Amygdala (tissue), 56 donors: ENCODE results near the gene PEAK1.

ENCODE experiments used
- DNase-seq, 56 donors: peaks; one replicate each; lab custom pipeline; 2025; lab: John Stamatoyannopoulos, UW

Gene PEAK1

GRCh38 chr15:77369168-77369567 is 50.7 kb downstream of the PEAK1 start:
- DNase-seq: no peak

GRCh38 chr15:77367631-77368030 is 52.3 kb downstream of the PEAK1 start:
- DNase-seq: no peak

- no peak for DNase-seq
Measured at GRCh38 chr15:77361456-77361855, 58.4 kb downstream of the PEAK1 start.

DNA sequence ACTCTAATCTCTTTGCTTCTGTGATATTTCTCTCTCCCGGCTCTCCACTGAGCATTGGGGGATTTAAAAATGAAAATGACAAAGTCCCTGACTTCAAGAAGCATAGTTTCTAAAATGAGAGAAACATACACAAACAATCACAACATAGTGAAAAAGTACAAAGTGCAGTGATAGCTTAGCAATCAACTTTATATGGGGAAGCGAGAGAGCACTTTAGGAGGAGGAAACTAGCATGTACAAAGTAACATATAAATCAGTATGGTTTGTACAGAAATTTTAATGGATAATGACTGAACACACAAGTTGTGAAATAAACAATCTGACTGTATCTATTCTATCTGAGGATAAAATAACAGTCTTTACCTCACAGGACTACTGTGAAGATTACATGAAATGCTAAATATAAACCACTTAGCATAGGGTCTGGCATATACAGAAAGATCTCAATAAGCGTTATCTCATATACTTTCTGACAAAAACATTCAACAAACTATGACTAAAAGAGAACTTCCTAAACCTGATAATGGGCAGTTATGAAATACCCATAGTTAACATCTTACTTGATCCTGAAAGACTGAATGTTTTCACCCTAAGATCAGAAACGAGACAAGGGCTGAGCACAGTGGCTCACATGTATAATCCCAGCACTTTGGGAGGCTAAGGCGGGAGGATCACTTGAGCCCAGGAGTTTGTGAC is 61.2 kb downstream of the PEAK1 start:
- no peak for DNase-seq

DNA sequence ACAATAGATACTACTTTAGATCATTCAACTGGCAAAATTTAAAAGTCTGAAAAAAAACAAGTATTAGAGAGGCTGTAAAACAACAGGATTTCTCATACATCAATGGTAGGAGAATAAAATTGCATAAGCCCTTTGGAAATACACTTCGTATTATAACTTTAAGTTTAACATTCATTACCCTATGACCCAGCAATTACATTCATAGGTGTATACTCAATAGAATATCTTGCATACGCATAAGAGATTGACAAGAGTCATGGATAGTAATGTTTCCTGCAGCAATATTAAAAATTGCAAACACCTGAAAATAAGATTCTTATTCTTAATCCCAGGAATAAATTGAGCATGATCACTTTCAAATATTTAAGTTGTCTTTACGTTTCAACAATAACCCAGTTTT is 63.6 kb downstream of the PEAK1 start:
- no peak for DNase-seq

- DNase-seq: no peak
Measured at GRCh38 chr15:77355321-77355720, 64.6 kb downstream of the PEAK1 start.

GRCh38 chr15:77354063-77354462 is 65.8 kb downstream of the PEAK1 start:
- DNase-seq: no peak

DNA sequence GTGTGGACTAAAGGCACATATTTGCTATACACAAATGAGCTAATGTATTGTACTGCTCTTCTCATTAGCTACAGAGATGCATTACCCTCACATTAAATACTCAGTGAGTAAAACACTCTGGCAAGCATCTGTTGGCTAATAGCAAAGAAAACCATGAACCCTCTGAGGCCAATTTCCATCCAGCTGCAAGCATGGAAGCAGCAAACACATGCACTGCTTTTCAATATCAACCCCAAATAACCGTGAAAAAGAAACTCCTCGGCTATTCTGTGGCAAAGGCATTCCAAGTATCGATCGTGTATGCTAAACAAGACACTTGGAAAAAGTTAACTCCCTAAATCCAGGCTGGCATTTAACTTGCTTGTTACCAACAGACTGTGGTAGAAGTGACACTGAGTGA is 67.0 kb downstream of the PEAK1 start:
- DNase-seq: no peak

- no peak for DNase-seq
Measured at GRCh38 chr15:77350792-77351191, 69.1 kb downstream of the PEAK1 start.

DNA sequence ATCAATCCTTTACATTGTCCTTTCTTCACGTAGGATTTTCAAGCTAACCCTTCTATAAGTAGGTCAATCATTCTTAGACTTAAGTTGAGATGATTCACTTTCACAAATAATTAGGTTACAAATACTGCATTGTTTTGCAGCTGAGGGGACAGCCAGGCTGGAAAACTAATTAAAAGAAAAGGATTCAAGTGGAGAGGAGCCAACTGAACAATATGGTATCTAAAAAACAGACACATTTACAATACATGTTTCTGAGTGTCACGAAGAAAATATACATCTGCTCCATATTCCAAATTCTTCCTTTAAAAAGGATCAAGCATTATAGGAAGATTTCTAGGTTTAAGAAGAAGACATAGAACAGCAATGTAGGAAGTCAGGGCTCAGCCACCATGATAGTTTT is 70.2 kb downstream of the PEAK1 start:
- no peak for DNase-seq

GRCh38 chr15:77348511-77348910 is 71.4 kb downstream of the PEAK1 start:
- DNase-seq: no peak

GRCh38 chr15:77347197-77347596 is 72.7 kb downstream of the PEAK1 start:
- no peak for DNase-seq

GRCh38 chr15:77346245-77347036 is 73.5 kb downstream of the PEAK1 start:
- no peak for DNase-seq

DNA sequence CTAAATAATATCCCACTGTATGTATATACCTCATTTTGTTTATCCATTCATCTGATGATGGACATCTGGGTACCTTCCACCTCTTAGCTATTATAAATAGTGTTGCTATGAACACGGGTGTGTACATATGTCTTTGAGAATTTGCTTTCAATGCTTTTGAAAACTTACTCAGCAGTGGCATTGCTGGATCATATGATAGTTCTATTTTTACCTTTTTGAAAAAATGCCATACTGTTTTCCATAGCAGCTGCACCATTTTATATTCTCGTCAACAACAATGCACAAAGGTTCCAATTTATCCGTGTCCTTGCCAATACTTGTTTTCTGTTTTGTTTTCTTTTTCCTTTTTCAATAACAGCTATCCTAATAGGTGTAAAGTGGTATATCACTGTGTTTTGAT is 77.1 kb downstream of the PEAK1 start:
- no peak for DNase-seq

- no peak for DNase-seq
Measured at GRCh38 chr15:77340245-77340644, 79.7 kb downstream of the PEAK1 start.

DNA sequence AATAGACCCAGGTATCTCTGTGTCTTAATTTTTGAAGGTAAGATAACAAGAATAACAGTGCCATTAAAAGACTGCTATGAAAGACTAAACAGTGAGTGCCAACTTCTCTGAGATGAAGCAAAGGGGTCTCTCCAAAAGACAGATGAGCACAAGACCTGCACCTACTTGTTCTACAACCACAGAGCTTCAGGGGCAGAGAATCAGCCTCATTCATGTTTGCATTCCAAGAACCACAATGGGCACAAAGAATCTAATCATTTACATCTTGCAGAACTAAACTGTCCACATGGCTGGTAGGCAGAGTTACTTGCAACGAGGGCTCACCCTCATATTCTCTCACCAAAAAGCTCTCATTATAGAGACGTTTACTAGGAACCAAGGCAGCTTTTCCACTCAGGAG is 83.9 kb downstream of the PEAK1 start:
- no peak for DNase-seq

DNA sequence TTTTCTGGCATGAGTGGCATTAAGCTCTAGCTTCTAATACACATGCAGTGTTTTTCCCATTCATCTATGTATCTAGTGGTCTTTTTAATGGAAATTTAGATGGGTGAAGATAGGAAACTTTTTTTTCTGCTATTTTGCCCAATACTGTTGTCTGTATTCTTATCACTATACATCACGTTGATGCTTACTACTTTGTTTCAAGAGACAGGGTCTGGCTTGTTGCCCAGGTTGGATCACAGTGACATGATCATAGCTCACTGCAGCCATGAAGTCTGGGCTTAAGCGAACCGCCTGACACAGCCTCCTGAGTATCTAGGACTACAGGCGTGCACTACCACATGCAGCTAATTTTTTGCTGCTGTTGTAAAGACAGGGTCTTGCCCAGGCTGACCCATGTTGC is 84.6 kb downstream of the PEAK1 start:
- peak in 8 of 56 donors; percentile 1 to 62 (median 10) for DNase-seq

DNA sequence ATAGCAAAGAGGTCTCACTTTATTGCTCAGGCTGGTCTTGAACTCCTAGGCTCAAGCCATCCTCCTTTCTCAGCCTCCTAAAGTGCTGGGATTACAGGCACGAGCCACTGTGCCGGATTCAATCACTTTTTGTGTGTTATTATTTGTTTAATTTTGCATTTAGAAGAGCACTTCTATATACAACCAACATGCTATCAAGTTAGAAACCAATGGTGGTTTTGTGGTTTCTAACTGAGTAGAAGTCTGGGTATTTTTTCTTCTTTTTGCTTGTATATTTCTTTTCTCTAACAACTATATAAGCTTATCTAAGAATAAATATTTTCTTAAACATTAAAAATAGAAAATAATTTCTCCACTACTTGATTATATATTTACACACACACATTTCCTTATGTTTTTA is 86.7 kb downstream of the PEAK1 start:
- DNase-seq: no peak

GRCh38 chr15:77329202-77329601 is 90.7 kb downstream of the PEAK1 start:
- DNase-seq: no peak

- no peak for DNase-seq
Measured at GRCh38 chr15:77327844-77328529, 91.9 kb downstream of the PEAK1 start.

DNA sequence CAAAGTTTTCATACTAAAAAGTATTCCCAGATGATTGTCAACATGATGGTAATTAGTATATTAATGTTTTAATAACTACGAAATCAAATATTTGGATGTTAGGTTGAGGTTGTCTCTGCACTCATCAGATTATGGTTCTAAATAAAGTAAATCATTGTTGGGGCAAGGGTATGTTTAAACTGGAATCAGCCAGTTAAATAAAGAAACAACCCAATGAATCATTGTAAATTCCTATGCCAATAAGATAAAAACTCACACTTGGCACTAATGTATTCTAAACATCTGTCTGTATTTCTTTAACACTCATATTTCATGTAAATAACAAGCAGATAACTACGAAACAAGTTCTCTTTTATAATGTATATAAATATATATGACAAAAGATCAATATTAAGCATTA is 92.7 kb downstream of the PEAK1 start:
- no peak for DNase-seq

DNA sequence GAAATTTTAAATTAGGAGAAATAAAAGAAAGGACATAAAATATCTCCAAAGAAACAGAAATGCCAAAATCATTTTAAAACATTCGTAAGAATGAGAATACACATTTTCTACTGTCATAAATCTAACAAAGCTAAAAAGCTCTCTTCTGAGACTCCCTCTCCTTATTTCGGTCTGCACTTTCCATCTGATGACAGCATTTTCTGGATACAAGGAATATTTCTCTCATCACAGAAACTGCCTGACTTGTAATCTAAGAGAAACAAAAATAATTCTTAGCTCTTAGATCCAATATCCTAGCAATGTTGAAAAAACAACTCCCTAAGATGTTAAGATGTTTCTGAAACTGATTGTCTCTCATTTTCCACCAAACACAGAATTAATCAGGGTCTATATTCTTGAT is 93.5 kb downstream of the PEAK1 start:
- no peak for DNase-seq
